ENCODE results near the gene ZMIZ1. TPM values are rescaled to one million over a fixed set of nuclear protein-coding genes. Genes with fewer than 3 reads are reported as not detected.

The ZMIZ1 gene
- total RNA-seq, 4 donors from 2014 or later = 58.1 to 87.4 (median 74.2) TPM

DNA sequence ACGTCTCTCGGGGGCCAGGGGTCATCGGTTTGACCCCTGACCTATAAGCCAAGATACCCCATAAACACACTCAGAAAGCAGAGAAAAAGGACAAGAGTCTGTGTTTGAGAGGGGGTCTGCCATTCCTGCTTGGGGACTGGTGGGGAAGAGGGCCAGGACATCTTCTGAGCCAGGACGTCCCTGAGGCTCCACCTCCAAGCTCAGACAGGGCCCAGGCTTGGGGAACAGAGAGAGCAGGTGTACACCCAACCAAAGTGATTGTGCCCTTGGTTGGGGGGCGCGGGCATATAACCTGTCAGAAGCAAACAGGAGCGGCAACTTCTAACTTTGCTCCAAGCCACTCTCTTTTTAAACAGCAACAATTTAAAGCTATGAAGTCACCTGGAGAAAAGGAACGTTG is 244.6 kb downstream of the ZMIZ1 start:
- no peak for DNase-seq (ENCODE audit: low spot score in 2 of 2)
- H3K4me3 ChIP-seq (ENCODE audit: low read depth, poor library complexity, severe bottlenecking) = no peak overlapping the region
- WGBS, 2 donors = 81 to 83% methylated on average over 8 of the region's 8 CpGs
- intact Hi-C loops (cut with DNase I; ENCODE audit: low total_unique reads) = no loop called here
- TF ChIP-seq POLR2A (IDR thresholded peaks at IDR 0.05) = no peak
- TF ChIP-seq, protein P1, sequence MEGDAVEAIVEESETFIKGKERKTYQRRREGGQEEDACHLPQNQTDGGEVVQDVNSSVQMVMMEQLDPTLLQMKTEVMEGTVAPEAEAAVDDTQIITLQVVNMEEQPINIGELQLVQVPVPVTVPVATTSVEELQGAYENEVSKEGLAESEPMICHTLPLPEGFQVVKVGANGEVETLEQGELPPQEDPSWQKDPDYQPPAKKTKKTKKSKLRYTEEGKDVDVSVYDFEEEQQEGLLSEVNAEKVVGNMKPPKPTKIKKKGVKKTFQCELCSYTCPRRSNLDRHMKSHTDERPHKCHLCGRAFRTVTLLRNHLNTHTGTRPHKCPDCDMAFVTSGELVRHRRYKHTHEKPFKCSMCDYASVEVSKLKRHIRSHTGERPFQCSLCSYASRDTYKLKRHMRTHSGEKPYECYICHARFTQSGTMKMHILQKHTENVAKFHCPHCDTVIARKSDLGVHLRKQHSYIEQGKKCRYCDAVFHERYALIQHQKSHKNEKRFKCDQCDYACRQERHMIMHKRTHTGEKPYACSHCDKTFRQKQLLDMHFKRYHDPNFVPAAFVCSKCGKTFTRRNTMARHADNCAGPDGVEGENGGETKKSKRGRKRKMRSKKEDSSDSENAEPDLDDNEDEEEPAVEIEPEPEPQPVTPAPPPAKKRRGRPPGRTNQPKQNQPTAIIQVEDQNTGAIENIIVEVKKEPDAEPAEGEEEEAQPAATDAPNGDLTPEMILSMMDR (IDR thresholded peaks at IDR 0.05) = no peak

DNA sequence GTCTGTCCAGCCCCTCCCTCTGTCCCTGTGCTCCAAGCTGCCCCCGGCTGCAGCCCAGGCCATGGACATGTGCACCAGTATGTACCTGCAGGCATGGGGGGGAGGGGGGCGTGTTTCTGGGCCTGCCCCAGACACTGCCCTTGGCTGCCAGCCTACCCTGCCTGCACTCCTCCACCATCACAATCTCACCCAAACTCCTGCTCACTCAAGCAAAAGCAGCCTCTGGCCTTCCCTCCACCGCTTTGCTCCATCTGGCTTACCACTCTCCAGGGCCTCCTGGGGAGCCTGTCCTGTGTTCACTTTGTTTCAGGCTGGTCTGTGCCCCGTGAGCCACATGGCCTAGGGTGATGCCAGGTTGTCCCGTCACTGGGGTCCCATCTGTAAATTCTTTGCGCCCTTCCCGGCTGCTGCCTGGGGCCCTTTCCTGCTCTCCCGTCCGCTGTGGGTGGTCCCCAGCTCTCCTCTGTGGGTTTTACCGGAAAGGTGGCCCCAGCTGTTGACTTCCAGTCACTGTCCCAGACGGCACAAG is 245.2 kb downstream of the ZMIZ1 start:
- 85 to 86% methylated on average over 11 of the region's 11 CpGs for WGBS, 2 donors
- intact Hi-C loops (cut with DNase I; ENCODE audit: low total_unique reads) = no loop called here
- DNase-seq (ENCODE audit: low spot score in 2 of 2) = no peak
- no peak overlapping the region for H3K4me3 ChIP-seq (ENCODE audit: low read depth, poor library complexity, severe bottlenecking)
- TF ChIP-seq, protein P1 (IDR thresholded peaks at IDR 0.05) = no peak
- no peak for TF ChIP-seq POLR2A (IDR thresholded peaks at IDR 0.05)

DNA sequence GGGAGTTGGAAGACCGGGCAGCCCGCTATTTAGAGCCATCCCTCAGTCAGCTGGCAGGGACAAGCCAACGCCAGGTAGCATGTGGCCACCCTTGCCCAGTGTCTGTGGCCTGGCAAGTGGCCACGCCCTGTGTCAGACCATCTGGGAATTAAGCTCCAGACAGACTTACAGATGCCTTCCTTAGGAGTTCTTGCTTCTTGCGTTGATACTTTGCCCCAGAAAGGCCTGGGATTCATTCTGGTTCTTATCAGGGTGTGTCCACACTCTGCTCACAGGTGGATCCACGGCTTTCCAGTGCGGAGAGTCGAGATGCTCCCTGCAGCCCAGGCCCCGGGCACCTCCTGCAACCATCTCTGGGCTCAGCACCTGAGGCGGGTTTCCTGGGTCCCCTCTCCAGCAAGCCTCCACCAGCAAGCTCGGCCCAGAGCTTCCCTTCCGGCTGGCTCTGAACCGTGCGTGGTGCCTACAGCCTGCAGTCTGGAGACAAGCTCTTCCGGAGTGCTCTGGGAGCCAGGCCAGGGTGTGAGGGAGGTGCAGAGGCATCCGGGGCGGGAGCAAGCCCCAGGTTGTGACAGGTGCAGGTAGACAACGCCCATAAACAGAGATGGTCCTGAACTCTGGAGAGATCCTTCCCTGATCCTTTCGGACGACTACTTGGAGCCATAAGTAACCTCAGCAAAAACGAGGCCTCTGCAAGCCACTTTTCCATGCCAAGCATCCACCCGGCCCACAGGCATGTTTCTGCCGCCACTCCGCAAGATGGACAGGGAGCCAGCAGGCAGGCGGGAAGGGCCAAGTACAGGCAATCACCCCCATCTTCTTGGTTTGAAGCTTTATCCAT is 246.2 kb downstream of the ZMIZ1 start:
- TF ChIP-seq, protein P1 (IDR thresholded peaks at IDR 0.05) = no peak
- TF ChIP-seq POLR2A (IDR thresholded peaks at IDR 0.05) = no peak
- 61 to 63% methylated on average over 25 of the region's 25 CpGs for WGBS, 2 donors
- DNase-seq (ENCODE audit: low spot score in 2 of 2) = no peak
- intact Hi-C loops (cut with DNase I; ENCODE audit: low total_unique reads) = no loop called here
- no peak overlapping the region for H3K4me3 ChIP-seq (ENCODE audit: low read depth, poor library complexity, severe bottlenecking)

DNA sequence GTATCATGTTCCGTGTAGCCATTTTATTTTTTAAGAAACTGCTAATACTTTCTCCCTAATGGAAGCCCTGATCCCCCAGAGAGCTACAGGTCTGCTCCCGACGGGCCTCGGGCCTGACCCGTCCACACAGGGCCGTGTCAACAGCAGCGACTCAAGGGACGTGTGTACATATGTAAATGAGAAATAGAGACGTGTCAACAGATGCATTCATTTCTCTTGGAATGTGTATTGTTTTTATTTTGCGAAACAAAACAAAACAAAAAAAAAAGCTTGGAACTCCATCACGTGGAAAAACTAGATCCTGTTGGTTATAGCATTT is 246.8 kb downstream of the ZMIZ1 start:
- no peak overlapping the region for H3K4me3 ChIP-seq (ENCODE audit: low read depth, poor library complexity, severe bottlenecking)
- DNase-seq (ENCODE audit: low spot score in 2 of 2) = no peak
- 71 to 72% methylated on average over 11 of the region's 11 CpGs for WGBS, 2 donors
- intact Hi-C loops (cut with DNase I; ENCODE audit: low total_unique reads) = no loop called here
- TF ChIP-seq, protein P1 (IDR thresholded peaks at IDR 0.05) = no peak
- TF ChIP-seq POLR2A (IDR thresholded peaks at IDR 0.05) = no peak

DNA sequence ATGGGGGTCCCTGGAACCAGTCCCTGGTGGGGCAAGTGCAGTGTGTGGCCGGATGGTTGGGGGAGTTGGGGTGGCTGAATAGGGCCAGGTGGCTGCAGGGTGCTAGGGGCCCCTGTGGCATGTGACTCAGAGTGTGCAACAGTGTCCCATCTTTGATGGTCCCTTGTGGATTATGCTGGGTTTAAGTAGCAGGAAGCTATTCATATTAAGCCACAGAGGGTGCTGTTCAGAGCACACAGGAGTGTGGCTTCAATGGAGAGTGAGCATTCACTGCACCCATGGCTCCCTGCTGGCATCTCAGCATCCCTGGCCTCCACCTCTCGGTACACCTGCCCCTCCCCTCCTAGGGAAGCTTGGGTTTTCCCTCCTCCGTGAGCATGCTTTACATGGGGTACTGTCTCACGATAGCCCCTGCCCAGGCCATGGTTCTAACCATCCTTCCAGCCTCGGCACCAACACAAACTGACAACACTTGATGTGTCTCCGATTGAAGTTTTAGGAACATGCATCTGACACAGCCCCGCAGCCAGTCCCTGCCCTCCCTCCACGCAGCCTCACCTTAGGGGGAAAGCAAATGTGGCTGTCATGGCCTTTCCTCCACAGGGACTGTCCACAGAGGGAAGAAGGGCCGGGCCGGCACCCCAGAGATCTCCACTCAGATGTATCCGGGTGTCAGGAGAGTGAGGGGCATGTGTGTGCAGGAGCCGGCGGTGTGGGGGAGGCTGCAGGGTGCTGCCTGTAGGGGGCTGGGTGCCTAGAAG is 248.1 kb downstream of the ZMIZ1 start:
- no peak overlapping the region for H3K4me3 ChIP-seq (ENCODE audit: low read depth, poor library complexity, severe bottlenecking)
- intact Hi-C loops (cut with DNase I; ENCODE audit: low total_unique reads) = no loop called here
- TF ChIP-seq, protein P1 (IDR thresholded peaks at IDR 0.05) = no peak
- DNase-seq (ENCODE audit: low spot score in 2 of 2) = no peak
- WGBS, 2 donors = 45 to 47% methylated on average over 13 of the region's 13 CpGs

Measured in lower leg skin (tissue), 4 donors.